HEK293T (cell line): ENCODE data around the gene PTX4.

Experiments
- ARNT ChIP-seq: fragments of 450-650 bp; IDR thresholded peaks from 2 replicates; pipeline ENCODE4 v1.6.1; 2017; ENCODE audit warnings: mild to moderate bottlenecking
- FOXM1 ChIP-seq: fragments of 450-650 bp; IDR thresholded peaks from 2 replicates; pipeline ENCODE4 v1.6.1; 2017; ENCODE audit warnings: mild to moderate bottlenecking, borderline replicate concordance
- NFRKB ChIP-seq: fragments of 450-650 bp; IDR thresholded peaks from 2 replicates; pipeline ENCODE4 v1.6.1; 2016; ENCODE audit warnings: mild to moderate bottlenecking, moderate library complexity

DNA sequence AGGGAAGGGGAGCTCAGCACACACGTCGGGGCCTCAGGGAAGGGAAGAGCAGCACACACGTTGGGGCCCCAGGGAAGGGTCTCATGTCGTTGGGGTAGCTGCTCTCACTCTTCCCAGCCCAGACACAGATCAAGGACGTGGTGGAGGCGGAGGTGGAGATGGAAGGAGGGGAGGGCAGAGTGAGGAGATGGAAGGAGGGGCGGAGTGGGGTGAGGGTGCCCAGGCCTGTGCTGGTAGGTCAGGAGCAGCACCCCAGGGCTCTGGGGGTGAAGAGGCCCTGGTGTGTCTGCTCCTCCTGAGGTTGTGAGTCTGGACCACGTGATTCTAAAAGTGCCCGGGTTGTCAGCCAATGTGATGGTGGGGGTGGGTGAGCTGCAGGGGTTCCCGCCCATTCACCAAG, 28.8 kb downstream of the PTX4 start:
- TF ChIP-seq ARNT (no peak), FOXM1 (no peak), NFRKB (no peak)
